Activated CD4-positive, alpha-beta T cell treated with anti-CD3 and anti-CD28 coated beads for 24 hours (primary cell): ENCODE data around the gene DOCK1.

Source experiments
- DNase-seq, 2 donors: peaks; one replicate each; pipeline ENCODE4 v3.0.0-alpha.2; 2020; ENCODE audit warnings: low read depth in 2 of 2

The DOCK1 gene

GRCh38 chr10:126953886-126954285 is 48.7 kb downstream of the DOCK1 start:
- no peak for DNase-seq

- no peak for DNase-seq
Measured at GRCh38 chr10:126955396-126955795, 50.2 kb downstream of the DOCK1 start.

- DNase-seq: no peak
Measured at GRCh38 chr10:126955934-126956711, 50.9 kb downstream of the DOCK1 start.

GRCh38 chr10:126956712-126957108 is 51.5 kb downstream of the DOCK1 start:
- DNase-seq: no peak

GRCh38 chr10:126957111-126957510 is 51.9 kb downstream of the DOCK1 start:
- DNase-seq: no peak

- DNase-seq: no peak
Measured at GRCh38 chr10:126959431-126959830, 54.2 kb downstream of the DOCK1 start.

GRCh38 chr10:126959906-126960685 is 54.9 kb downstream of the DOCK1 start:
- no peak for DNase-seq

GRCh38 chr10:126963354-126963753 is 58.1 kb downstream of the DOCK1 start:
- no peak for DNase-seq

GRCh38 chr10:126964190-126964589 is 59.0 kb downstream of the DOCK1 start:
- DNase-seq: no peak

- no peak for DNase-seq
Measured at GRCh38 chr10:126966938-126967337, 61.7 kb downstream of the DOCK1 start.

- no peak for DNase-seq
Measured at GRCh38 chr10:126969310-126969709, 64.1 kb downstream of the DOCK1 start.

- no peak for DNase-seq
Measured at GRCh38 chr10:126972635-126973414, 67.6 kb downstream of the DOCK1 start.

- DNase-seq: no peak
Measured at GRCh38 chr10:126975221-126975620, 70.0 kb downstream of the DOCK1 start.

GRCh38 chr10:126977216-126977615 is 72.0 kb downstream of the DOCK1 start:
- no peak for DNase-seq

GRCh38 chr10:126979311-126979710 is 74.1 kb downstream of the DOCK1 start:
- DNase-seq: no peak

GRCh38 chr10:126993208-126993607 is 88.0 kb downstream of the DOCK1 start:
- no peak for DNase-seq

- DNase-seq: no peak
Measured at GRCh38 chr10:126997801-126998590, 92.8 kb downstream of the DOCK1 start.

- no peak for DNase-seq
Measured at GRCh38 chr10:127000598-127000997, 95.4 kb downstream of the DOCK1 start.

GRCh38 chr10:127003032-127003685 is 97.9 kb downstream of the DOCK1 start:
- DNase-seq: no peak

GRCh38 chr10:127006453-127006852 is 101.2 kb downstream of the DOCK1 start:
- DNase-seq: no peak

- no peak for DNase-seq
Measured at GRCh38 chr10:127009366-127009765, 104.1 kb downstream of the DOCK1 start.
